Aorta (tissue), 5 donors: ENCODE results near the gene STXBP5L. TPM values are rescaled to one million over a fixed set of nuclear protein-coding genes. Genes with fewer than 3 reads are reported as not detected.
A peak's percentile ranks its signal among the peaks of the same experiment; 100 is the strongest.

Source experiments
- ATAC-seq: fragments of 200-7000 bp; cut with Tn5 transposase; one replicate; pipeline ENCODE4 v1.9.1; 2022; ENCODE audit warnings: moderate library complexity; ENCODE audit not compliant: low FRiP score
- DNase-seq, 2 donors: peaks; one replicate each; pipeline ENCODE4 v3.0.0-alpha.2; 2020
- H3K27ac ChIP-seq, 2 donors: one replicate each; pipeline ENCODE4 v1.5.1; 2013; ENCODE audit warnings: low read length in 2 of 2, mild to moderate bottlenecking in 2 of 2, moderate library complexity in 2 of 2, control low read depth in 1 of 2, inconsistent platforms in 1 of 2, low read depth in 1 of 2
- H3K27me3 ChIP-seq, 2 donors: one replicate each; pipeline ENCODE4 v1.6.1; 2013; ENCODE audit warnings: control low read depth in 1 of 2, low read length in 1 of 2, mild to moderate bottlenecking in 1 of 2, moderate library complexity in 1 of 2; ENCODE audit not compliant: insufficient read depth in 2 of 2, control insufficient read depth in 1 of 2
- H3K36me3 ChIP-seq, 2 donors: one replicate each; pipeline ENCODE4 v1.6.1; 2013; ENCODE audit warnings: control low read depth in 1 of 2, low read length in 1 of 2, mild to moderate bottlenecking in 1 of 2; ENCODE audit not compliant: insufficient read depth in 2 of 2, control insufficient read depth in 1 of 2
- H3K4me1 ChIP-seq, 2 donors: one replicate each; pipeline ENCODE4 v1.6.1; 2013; ENCODE audit warnings: low read length in 2 of 2, control low read depth in 1 of 2, mild to moderate bottlenecking in 1 of 2, moderate library complexity in 1 of 2; ENCODE audit not compliant: insufficient read depth in 2 of 2, control insufficient read depth in 1 of 2
- H3K4me3 ChIP-seq, 2 donors: one replicate each; pipeline ENCODE4 v1.5.1; 2013; ENCODE audit warnings: low read length in 2 of 2, control low read depth in 1 of 2, mild to moderate bottlenecking in 1 of 2
- H3K9me3 ChIP-seq: one replicate; pipeline ENCODE4 v1.6.1; 2013; ENCODE audit warnings: mild to moderate bottlenecking, low read length; ENCODE audit not compliant: control insufficient read depth
- WGBS, 2 donors: extraction: QIAGEN DNeasy Blood & Tissue Kit; methylation state at CpG; one replicate each; pipeline ENCODE4 v1.1.7; 2013; 5-methylcytosine and 5-hydroxymethylcytosine counted together
- intact Hi-C, 2 donors: fragments of 100-400 bp; cut with DNase I; formaldehyde crosslinking; loops; one replicate each; pipeline versions ENCODE4 v1.14.2 to v1.15.0; 2022
- polyA plus RNA-seq, 2 donors: library from polyadenylated mRNA; stranded (reverse); fragments of 200-250 nt; gene quantifications; one replicate each; pipeline ENCODE4 v1.2.3, GENCODE V29; 2013
- total RNA-seq, 2 donors: library from RNA; stranded (reverse); fragmentation: NEBNext Ultra II Directional; extraction: Animal tissue kit (Norgen Biotek cat#: 25700); gene quantifications; one replicate each; pipeline ENCODE4 v1.2.1, GENCODE V29; 2021
- donor health status: healthy with polysubstance abuse.
- donor health status: Bipolar disorder and iron deficiency.
- donor health status: DM: no; HTN: no; CAD: no.
- donor health status: DM: no; HTN: no; CAD: no.
- donor health status: DM: yes; HTN: yes; CAD: no.

STXBP5L gene
- total and polyA plus RNA-seq, 4 donors, result 0.16 to 0.38 TPM; not detected in 2

DNA sequence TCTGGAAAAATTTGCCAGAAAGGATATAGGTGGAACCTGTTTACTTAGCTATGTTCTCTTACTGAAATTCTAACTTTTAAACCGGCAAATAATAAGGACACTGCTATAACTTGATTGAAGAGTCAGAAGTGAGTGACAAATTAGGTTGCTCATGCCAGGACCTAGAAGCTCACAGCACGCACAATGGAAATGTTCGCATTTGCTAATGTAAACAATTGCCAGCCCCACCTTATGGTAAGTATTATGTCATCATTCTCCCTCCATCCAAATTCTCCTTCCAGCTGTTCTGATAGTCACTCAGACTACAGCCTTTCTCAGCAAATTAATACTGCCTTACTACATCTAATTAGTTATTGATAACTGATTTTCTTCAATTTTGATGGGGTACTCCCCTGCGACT lies 4.8 kb upstream of the STXBP5L start:
- Histone ChIP-seq H3K27me3 (no peaks in the 10 kb centered on the region), H3K4me3 (no peak overlapping the region), H3K27ac (no peak overlapping the region), H3K4me1 (no peaks in the 10 kb centered on the region), H3K36me3 (no peaks in the 10 kb centered on the region), H3K9me3 (no peaks in the 10 kb centered on the region)
- ATAC-seq (no peak), DNase-seq (no peak)
- intact Hi-C loops, result no loop called here
- 64 to 66% methylated on average over 4 of the region's 4 CpGs for WGBS, 2 donors

- WGBS, 2 donors, result 6 to 10% methylated on average over 11 of the region's 11 CpGs
- ATAC-seq (peak; percentile 24), DNase-seq (no peak)
- H3K27ac ChIP-seq, result no peak overlapping the region
- H3K4me3 ChIP-seq, result no peak overlapping the region
- H3K4me1 ChIP-seq, result no peaks in the 10 kb centered on the region
- H3K27me3 ChIP-seq, result no peaks in the 10 kb centered on the region
- no peaks in the 10 kb centered on the region for H3K9me3 ChIP-seq
- intact Hi-C loops, result no loop called here
- no peaks in the 10 kb centered on the region for H3K36me3 ChIP-seq
Observed at GRCh38 chr3:120907659-120908029, 361 bp upstream of the STXBP5L start.

GRCh38 chr3:120908795-120909601 lies 993 bp downstream of the STXBP5L start:
- Histone ChIP-seq H3K9me3 (no peaks in the 10 kb centered on the region), H3K36me3 (no peaks in the 10 kb centered on the region), H3K4me1 (no peaks in the 10 kb centered on the region), H3K27ac (no peak overlapping the region), H3K27me3 (no peaks in the 10 kb centered on the region), H3K4me3 (peak overlapping the region; percentile 14 to 50)
- intact Hi-C loops, result no loop called here
- ATAC-seq, result no peak
- WGBS, 2 donors, result 2% methylated on average over 21 to 26 of the region's 26 CpGs
- DNase-seq, result peak in 1 of 2 donors; percentile 75

DNA sequence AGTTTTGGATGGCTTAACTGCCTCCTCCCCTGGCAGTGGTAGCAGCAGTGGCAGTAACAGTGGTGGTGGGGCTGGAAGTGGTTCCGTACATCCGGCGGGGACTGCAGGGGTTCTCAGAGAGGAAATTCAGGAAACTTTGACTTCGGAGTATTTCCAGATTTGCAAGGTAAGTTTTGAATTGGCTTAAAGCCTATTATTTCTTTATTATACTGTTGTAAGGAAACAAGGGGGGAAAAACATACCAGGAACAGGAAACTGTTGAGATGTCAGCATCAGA lies 1.5 kb downstream of the STXBP5L start:
- WGBS, 2 donors, result 1 to 8% methylated on average over 4 of the region's 4 CpGs
- no peak for ATAC-seq
- Histone ChIP-seq H3K36me3 (no peaks in the 10 kb centered on the region), H3K9me3 (no peaks in the 10 kb centered on the region), H3K4me3 (no peak overlapping the region), H3K27me3 (no peaks in the 10 kb centered on the region), H3K27ac (no peak overlapping the region), H3K4me1 (no peaks in the 10 kb centered on the region)
- intact Hi-C loops, result no loop called here
- no peak for DNase-seq

- DNase-seq, result no peak
- Histone ChIP-seq H3K27ac (no peak overlapping the region), H3K4me3 (no peak overlapping the region), H3K9me3 (peaks cover 1% of the 10 kb centered on the region), H3K27me3 (no peaks in the 10 kb centered on the region), H3K36me3 (no peaks in the 10 kb centered on the region), H3K4me1 (no peaks in the 10 kb centered on the region)
- WGBS, 2 donors, result 84 to 88% methylated on average over 1 of the region's 1 CpG
- intact Hi-C loops, result no loop called here
- ATAC-seq, result no peak
Observed at GRCh38 chr3:120926146-120926545, 18.1 kb downstream of the STXBP5L start.

DNA sequence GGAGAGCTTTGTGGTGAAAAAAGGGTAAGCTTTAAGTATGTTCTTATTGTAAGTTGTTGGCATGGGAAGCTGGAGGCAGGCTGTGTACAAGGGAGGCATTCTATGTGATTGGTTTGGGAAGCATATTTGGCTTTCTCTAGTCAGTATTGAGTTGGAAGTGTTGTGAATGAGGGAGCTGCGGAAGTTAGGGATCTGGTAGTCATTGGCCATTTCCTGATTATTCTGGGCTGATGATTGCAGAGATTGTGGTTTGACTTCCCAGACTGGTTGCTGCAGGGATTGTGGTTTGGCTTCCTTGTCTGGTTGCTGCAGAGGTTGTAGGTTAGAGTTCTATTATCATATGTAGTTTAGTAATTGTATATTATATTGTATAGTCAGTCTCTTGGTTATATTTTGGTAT lies 21.0 kb downstream of the STXBP5L start:
- Histone ChIP-seq H3K4me3 (no peak overlapping the region), H3K9me3 (peaks cover 1% of the 10 kb centered on the region), H3K27ac (no peak overlapping the region), H3K36me3 (no peaks in the 10 kb centered on the region), H3K27me3 (no peaks in the 10 kb centered on the region), H3K4me1 (no peaks in the 10 kb centered on the region)
- DNase-seq (no peak), ATAC-seq (no peak)
- intact Hi-C loops, result no loop called here
- 75 to 81% methylated on average over 1 of the region's 1 CpG for WGBS, 2 donors

DNA sequence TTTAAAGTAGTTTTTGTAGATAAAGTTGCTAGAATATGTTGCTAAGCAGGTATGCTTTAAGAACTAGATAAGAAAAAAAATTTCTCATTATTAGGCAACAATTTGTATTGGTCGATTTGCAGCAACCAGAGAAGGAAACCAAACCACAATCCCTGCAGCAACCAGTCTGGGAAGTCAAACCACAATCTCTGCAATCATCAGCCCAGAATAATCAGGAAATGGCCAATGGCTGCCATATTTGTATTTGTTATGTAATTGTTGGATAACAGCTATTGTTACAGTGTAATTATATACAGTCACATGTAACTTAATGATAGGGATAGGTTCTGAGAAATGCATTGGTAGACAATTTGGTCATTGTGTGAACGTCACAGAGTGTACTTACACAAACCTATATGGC lies 23.6 kb downstream of the STXBP5L start:
- H3K27me3 ChIP-seq, result no peaks in the 10 kb centered on the region
- ATAC-seq (no peak), DNase-seq (no peak)
- H3K9me3 ChIP-seq, result no peaks in the 10 kb centered on the region
- H3K4me1 ChIP-seq, result no peaks in the 10 kb centered on the region
- intact Hi-C loops, result no loop called here
- 80 to 82% methylated on average over 2 of the region's 2 CpGs for WGBS, 2 donors
- H3K36me3 ChIP-seq, result no peaks in the 10 kb centered on the region
- no peak overlapping the region for H3K27ac ChIP-seq
- H3K4me3 ChIP-seq, result no peak overlapping the region

DNA sequence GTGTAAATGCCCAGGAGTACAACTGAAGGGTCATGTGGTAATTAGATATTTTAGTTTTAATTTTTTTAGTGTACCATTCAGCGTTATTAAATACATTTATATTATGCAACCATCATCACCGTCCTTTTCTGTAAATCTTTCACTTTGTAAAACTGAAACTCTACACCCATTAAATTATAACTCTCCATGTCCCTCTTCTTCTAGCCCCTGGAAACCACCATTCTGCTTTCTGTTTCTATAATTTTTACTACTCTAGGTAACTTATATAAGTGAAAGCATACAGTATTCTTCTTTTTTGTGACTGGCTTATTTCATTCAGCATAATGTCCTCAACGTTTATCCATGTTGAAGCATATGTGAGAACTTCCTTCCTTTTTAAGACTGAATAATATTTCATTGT lies 48.1 kb downstream of the STXBP5L start:
- no peaks in the 10 kb centered on the region for H3K9me3 ChIP-seq
- no peaks in the 10 kb centered on the region for H3K4me1 ChIP-seq
- no peak overlapping the region for H3K4me3 ChIP-seq
- intact Hi-C loops, result no loop called here
- no peaks in the 10 kb centered on the region for H3K36me3 ChIP-seq
- H3K27me3 ChIP-seq, result no peaks in the 10 kb centered on the region
- no peak overlapping the region for H3K27ac ChIP-seq
- ATAC-seq (no peak), DNase-seq (no peak)
- 70 to 79% methylated on average over 3 of the region's 3 CpGs for WGBS, 2 donors

DNA sequence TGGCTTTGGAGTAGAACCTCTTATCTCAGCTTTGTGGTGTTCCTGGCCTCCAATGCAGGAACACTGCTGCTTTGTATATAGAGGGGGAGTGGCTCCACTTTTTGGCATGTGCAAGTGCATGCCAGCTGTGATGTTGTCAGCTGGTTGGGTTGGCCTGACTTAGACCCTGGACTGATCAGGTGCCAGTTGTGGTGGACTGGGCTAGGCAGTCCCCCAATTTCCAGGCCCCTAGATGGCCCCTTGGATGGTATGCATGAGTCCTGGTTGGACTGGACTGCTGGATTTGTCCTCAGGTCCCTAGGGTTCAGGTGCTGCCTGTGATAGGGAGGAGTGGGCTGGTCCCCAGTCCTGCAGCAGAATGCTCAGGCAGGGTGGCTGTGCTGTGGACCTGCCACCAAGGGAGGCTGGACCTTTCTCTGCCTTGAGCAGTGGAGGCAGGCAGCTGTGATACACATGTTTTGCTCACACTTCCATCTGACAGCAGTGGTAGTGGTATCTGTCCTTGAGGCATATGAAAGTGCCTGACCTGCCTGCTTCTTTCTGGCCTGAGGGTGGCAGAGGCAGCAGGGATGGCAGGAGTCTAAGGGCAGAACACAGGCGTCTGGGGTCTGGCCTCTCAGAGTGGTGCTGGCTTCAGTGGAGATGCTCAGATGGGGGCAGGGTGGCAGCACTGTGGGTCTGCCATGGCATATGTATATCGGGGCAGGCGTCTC lies 74.8 kb downstream of the STXBP5L start:
- intact Hi-C loops, result no loop called here
- 77 to 79% methylated on average over 3 of the region's 3 CpGs for WGBS, 2 donors
- Histone ChIP-seq H3K36me3 (no peaks in the 10 kb centered on the region), H3K4me3 (no peak overlapping the region), H3K9me3 (peaks cover 5% of the 10 kb centered on the region), H3K4me1 (no peaks in the 10 kb centered on the region), H3K27me3 (no peaks in the 10 kb centered on the region), H3K27ac (no peak overlapping the region)
- peak; percentile 36 for ATAC-seq
- peak in 1 of 2 donors; percentile 47 for DNase-seq
